Activated T-helper 1 cell treated with anti-CD3 and anti-CD28 coated beads, Interleukin-12 subunit alpha, Interleukin-12 subunit beta, Interleukin-2, Interleukin-4 antibody, amounts not matched to agents 30 ng/mL and 10 ng/mL and 1 ng/mL, durations not matched to agents 14 hours and 24 hours and 36 hours (primary cell): ENCODE results near the gene APP. TPM values are rescaled to one million over a fixed set of nuclear protein-coding genes. Genes with fewer than 3 reads are reported as not detected.
"Not testable (repeated sequence)": the region's sequence is repeated elsewhere in the genome, so short reads cannot be mapped to it uniquely, and the experiment has no call there.

Source experiments
- DNase-seq: peaks from one replicate; pipeline ENCODE4 v3.0.0; 2021; ENCODE audit warnings: low spot score
- H3K27ac Mint-ChIP-seq: one replicate; pipeline ENCODE4 v1.8.0; 2021; ENCODE audit warnings: mild to moderate bottlenecking, mixed read lengths
- H3K27me3 Mint-ChIP-seq: one replicate; pipeline ENCODE4 v1.8.0; 2022; ENCODE audit warnings: mild to moderate bottlenecking, moderate library complexity, mixed read lengths; ENCODE audit not compliant: insufficient read depth
- H3K36me3 Mint-ChIP-seq: one replicate; pipeline ENCODE4 v1.8.0; 2021; ENCODE audit warnings: low read depth, mixed read lengths
- H3K4me1 Mint-ChIP-seq: one replicate; pipeline ENCODE4 v1.8.0; 2021; ENCODE audit warnings: low read depth, mixed read lengths
- H3K4me3 Mint-ChIP-seq: one replicate; pipeline ENCODE4 v1.8.0; 2021; ENCODE audit warnings: mild to moderate bottlenecking, moderate library complexity, mixed read lengths
- H3K9me3 Mint-ChIP-seq: one replicate; pipeline ENCODE4 v1.8.0; 2021; ENCODE audit warnings: mixed read lengths
- intact Hi-C: fragments of 100-400 bp; cut with micrococcal nuclease; formaldehyde crosslinking; loops from one replicate; pipeline ENCODE4 v1.15.1; 2024
- total RNA-seq: library from RNA; stranded (reverse); gene quantifications from 2 replicates; pipeline ENCODE4 v1.2.3, GENCODE V29; 2022

APP gene
- total RNA-seq, 1 donor from 2014 or later, result 66.6 TPM

DNA sequence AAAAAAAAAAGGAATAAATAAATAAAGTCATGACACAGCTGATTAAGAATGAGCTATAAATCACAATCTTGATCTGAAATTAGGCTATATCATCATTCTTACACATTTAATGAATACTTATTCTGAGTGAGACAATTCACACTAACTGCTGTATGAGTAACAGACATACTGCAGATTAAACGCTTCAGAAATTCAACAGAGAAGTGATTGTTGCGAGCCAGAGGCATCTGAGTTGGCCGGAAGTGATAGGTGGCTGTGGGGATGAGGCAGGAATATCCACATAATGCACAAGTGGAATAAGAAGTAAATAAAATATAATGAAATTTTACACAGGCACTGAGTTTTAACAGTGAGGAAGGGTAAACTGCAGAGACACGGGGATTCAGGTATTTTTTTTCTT is 142.4 kb downstream of the APP start:
- H3K36me3 Mint-ChIP-seq, result peaks cover 1% of the 10 kb centered on the region
- no peak overlapping the region for H3K4me3 Mint-ChIP-seq
- H3K27ac Mint-ChIP-seq, result no peak overlapping the region
- H3K9me3 Mint-ChIP-seq, result no peaks in the 10 kb centered on the region
- DNase-seq, result no peak
- intact Hi-C loops, result no loop called here
- no peaks in the 10 kb centered on the region for H3K27me3 Mint-ChIP-seq
- H3K4me1 Mint-ChIP-seq, result no peaks in the 10 kb centered on the region

DNA sequence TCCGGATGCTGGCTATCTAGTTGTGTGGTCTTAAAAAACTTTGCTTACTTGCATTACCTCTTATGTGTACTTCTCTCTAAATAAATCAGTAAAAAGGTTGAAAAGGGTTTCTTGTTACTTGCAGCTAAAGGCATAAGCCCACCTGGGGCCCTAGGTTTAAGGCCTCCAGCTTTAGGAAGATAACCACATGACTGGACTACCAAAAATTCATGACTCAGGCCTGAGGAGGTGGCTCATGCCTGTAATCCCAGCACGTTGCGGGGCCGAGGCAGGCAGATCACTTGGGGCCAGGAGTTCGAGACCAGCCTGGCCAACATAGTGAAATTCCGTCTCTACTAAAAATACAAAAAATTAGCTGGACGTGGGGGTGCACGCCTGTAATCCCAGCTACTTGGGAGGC is 142.9 kb downstream of the APP start:
- no peak for DNase-seq
- Mint-ChIP-seq H3K9me3 (no peaks in the 10 kb centered on the region), H3K27me3 (no peaks in the 10 kb centered on the region), H3K4me1 (no peaks in the 10 kb centered on the region), H3K4me3 (no peak overlapping the region), H3K36me3 (peaks cover under 1% of the 10 kb centered on the region), H3K27ac (no peak overlapping the region)
- intact Hi-C loops, result no loop called here

DNA sequence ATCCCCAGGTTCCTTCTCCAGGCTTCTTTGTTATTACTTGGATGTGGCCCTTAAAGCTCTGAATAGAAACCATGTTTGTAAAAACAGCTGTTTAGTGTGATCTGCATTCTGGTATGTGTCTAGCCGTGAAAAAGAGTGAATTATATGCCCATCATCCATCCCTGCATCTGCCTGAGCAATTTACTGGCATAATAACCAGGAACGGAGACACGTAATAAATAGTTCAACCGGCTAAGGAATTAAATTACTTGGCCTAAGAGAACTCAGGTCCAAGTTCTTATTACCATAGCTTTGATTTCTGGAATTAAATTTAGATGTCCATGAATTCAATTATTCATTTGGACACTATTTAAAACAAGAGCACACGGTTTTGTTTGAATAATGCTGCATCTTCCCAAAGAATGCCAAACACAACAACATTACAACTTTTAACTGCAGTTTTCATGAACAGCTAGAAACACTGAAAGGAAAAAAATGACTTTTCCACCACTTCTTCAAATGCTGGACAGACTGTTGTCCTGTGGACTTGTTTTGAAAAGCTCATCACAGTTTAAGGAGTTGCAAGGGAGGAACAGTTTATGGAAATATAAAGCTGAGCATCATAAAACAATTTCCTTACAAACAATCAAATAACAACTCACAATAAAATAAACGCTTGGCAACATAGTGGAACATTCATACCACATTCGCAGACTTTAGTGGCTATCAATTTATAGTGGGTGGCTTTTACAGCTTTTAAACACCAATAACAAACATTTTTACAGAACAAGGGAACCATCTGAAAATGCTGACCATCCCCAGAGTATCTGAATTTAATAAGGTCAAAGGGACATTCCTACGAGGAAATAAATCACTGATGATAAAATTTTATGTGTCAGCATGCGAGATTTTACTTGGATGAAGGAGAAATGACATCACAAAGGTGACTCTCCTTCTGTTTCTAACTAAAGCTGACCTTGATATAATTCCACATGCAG is 144.7 kb downstream of the APP start:
- Mint-ChIP-seq H3K27ac (no peak overlapping the region), H3K4me3 (no peak overlapping the region), H3K36me3 (peaks cover 6% of the 10 kb centered on the region), H3K9me3 (no peaks in the 10 kb centered on the region), H3K4me1 (no peaks in the 10 kb centered on the region), H3K27me3 (no peaks in the 10 kb centered on the region)
- DNase-seq, result no peak
- intact Hi-C loops, result no loop called here

DNA sequence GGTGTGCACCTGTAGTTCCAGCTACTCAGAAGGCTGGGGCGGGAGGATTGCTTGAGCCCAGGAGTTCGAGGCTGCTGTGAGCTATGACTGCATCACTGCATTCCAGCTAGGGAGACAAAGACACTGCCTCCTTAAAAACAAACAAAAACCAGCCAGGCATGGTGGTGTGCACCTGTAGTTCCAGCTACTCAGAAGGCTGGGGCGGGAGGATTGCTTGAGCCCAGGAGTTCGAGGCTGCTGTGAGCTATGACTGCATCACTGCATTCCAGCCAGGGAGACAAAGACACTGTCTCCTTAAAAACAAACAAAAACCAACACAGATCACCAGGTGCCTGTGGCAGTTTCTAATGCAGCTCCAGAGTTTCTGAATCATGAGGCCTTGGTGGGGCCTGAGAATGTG is 147.2 kb downstream of the APP start:
- H3K27me3 Mint-ChIP-seq, intact Hi-C loops, DNase-seq, H3K4me3 Mint-ChIP-seq, H3K36me3 Mint-ChIP-seq, H3K9me3 Mint-ChIP-seq, H3K4me1 Mint-ChIP-seq, H3K27ac Mint-ChIP-seq: not testable (repeated sequence)

DNA sequence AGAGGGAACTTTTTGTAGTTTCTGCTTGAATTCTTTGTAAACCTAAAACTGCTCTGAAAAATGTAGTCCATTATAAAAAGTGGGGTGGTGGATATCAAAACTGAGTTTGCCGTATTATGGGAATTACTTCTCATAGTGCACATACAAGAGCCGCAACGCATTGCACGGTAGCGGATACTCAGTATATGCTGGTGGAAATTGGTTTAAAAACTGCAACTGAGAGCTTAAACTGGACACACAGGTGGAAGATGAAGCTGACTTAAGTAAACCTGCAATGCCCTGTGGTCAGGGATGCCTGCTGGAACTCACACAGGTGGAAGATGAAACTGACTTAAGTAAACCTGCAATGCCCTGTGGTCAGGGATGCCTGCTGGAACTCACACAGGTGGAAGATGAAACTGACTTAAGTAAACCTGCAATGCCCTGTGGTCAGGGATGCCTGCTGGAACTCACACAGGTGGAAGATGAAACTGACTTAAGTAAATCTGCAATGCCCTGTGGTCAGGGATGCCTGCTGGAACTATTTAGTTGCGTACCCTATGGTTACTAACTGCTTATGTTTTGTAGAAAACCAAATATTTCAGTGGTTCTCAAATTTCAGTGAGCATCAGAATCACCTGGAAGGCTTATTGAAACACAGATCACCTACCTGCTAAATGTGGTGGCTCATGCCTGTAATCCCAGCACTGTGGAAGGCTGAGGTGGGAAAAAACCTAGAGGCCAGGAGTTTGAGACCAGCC is 147.8 kb downstream of the APP start:
- DNase-seq, H3K4me3 Mint-ChIP-seq, H3K36me3 Mint-ChIP-seq, H3K27me3 Mint-ChIP-seq, intact Hi-C loops, H3K9me3 Mint-ChIP-seq, H3K4me1 Mint-ChIP-seq, H3K27ac Mint-ChIP-seq: not testable (repeated sequence)

DNA sequence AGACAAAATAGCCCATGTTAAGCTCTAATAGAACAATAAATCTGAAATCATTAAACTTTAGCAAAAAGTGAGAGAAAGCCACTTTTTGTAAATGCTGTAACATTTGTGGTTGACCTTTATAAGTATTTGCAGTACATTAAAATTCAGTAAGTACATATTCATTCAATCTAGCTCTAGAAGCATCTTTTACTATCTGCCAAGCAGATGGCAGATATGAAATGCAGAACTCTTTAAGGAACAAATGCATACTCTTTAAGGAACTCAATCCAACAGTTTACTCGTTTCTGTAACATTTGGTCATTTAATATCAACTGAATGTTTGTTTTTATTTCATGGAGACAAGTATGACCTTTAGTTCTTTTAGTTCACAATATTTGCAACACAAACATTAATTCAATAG is 150.1 kb downstream of the APP start:
- peaks cover 9% of the 10 kb centered on the region for H3K36me3 Mint-ChIP-seq
- no peaks in the 10 kb centered on the region for H3K9me3 Mint-ChIP-seq
- no peak overlapping the region for H3K4me3 Mint-ChIP-seq
- no peak overlapping the region for H3K27ac Mint-ChIP-seq
- no peak for DNase-seq
- H3K27me3 Mint-ChIP-seq, result no peaks in the 10 kb centered on the region
- intact Hi-C loops, result no loop called here
- no peaks in the 10 kb centered on the region for H3K4me1 Mint-ChIP-seq

DNA sequence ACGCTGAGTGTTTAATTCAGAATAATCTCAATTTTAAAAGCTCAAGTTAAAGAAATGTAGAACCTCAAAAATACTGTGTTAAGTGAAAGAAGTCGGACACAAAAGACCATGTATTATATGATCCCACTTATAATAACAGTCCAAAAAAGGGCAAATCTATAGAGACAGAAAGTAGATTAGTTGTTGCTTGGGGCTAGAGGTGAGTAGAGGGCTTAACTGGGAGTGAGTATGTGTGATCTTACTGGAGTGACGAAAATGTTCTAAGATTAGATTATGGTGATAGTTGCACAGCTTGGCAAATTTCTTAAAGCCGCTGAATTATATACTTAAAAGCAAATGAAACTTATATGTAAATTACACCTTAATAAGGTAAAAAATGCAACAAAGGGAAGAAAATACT is 150.5 kb downstream of the APP start:
- no peaks in the 10 kb centered on the region for H3K4me1 Mint-ChIP-seq
- H3K9me3 Mint-ChIP-seq, result no peaks in the 10 kb centered on the region
- peaks cover 9% of the 10 kb centered on the region for H3K36me3 Mint-ChIP-seq
- no peak for DNase-seq
- H3K4me3 Mint-ChIP-seq, result no peak overlapping the region
- H3K27me3 Mint-ChIP-seq, result no peaks in the 10 kb centered on the region
- H3K27ac Mint-ChIP-seq, result no peak overlapping the region
- intact Hi-C loops, result no loop called here

DNA sequence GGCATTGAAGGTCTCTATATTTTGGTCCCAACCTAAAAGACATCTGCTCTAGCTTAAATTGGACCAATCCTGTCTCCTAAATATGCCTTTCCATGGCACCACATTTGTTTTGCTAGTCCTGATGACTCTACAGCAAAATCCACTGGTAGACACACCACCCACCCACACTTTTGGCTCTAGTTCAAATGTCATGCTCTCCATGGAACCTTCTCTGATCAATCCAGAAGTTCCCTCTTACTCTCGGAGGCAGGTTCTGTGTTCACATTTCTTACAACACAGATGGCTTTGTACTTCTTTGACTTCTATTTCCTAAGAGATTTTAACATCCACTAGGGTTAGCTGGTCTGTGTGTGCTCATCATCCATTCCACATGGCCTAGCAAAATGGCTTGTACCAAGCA is 151.3 kb downstream of the APP start:
- no peak overlapping the region for H3K4me3 Mint-ChIP-seq
- H3K27me3 Mint-ChIP-seq, result no peaks in the 10 kb centered on the region
- no peaks in the 10 kb centered on the region for H3K9me3 Mint-ChIP-seq
- no peaks in the 10 kb centered on the region for H3K4me1 Mint-ChIP-seq
- H3K27ac Mint-ChIP-seq, result no peak overlapping the region
- intact Hi-C loops, result no loop called here
- peaks cover 9% of the 10 kb centered on the region for H3K36me3 Mint-ChIP-seq
- no peak for DNase-seq

DNA sequence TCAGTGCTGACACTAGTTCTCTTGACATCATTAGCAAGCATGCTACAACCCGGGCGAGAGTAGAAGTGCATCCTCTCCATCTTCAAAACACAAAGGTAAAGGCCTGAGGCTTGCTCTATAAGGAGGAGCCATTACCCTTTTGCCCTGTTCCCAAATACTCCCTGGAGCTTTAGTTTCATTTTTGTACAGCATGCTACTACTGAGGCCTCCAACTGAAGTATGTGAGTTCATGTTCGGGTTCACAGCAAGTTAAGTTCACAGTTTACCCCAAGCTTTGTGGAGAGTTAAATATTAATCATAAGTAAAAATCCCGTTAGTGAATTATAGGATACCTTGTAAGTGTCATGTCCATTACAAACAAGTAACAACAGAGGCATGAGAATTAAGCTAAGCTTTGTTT is 156.6 kb downstream of the APP start:
- no peaks in the 10 kb centered on the region for H3K36me3 Mint-ChIP-seq
- intact Hi-C loops, result no loop called here
- H3K4me3 Mint-ChIP-seq, result no peak overlapping the region
- no peak for DNase-seq
- no peaks in the 10 kb centered on the region for H3K4me1 Mint-ChIP-seq
- no peaks in the 10 kb centered on the region for H3K9me3 Mint-ChIP-seq
- no peak overlapping the region for H3K27ac Mint-ChIP-seq
- H3K27me3 Mint-ChIP-seq, result no peaks in the 10 kb centered on the region

DNA sequence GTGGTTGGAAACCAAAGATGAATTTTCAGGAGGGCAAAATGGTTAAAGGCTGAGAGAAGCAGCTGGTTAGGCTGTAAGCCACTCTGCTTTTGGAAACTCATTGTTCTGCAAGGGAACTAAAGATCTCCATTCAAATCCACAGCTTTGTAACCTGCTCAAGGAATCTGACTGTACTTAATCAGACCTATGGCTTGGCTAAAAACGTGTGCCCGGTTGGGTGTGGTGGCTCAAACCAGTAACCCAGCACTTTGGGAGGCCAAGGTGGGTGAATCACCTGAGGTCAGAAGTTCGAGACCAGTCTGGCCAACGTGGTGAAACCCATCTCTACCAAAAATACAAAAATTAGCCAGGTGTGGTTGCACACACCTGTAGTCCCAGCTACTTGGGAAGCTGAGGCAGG is 158.1 kb downstream of the APP start:
- H3K4me1 Mint-ChIP-seq, DNase-seq, H3K36me3 Mint-ChIP-seq, intact Hi-C loops, H3K9me3 Mint-ChIP-seq, H3K27me3 Mint-ChIP-seq, H3K27ac Mint-ChIP-seq, H3K4me3 Mint-ChIP-seq: not testable (repeated sequence)

DNA sequence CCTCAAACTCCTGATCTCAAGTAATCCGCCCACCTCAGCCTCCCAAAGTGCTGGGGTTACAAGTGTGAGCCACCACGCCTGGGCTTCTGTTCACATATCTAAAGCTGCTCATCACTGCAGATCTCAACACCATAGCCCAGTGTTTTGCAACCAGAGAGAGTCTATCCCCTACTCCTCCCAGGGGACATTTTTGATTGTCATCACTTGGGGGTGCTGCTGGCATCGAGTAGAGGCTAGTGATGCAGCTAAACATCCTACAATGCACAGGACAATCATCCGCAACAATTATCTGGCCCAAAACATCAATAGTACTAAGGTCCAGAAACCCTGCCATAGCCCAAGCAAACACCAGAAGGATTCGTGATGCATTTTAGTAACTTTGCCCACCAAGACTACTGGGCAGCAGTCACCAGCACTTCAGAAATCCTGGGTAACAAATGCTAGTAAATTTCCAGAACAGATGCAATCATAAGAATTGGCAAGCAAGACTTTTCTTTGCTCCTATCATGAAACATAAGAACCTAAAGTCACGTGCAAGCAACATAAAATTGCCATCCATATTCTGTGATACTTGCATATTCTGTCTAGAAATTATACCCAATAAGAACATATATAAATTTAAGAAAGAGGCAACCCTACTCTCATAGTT is 159.2 kb downstream of the APP start:
- intact Hi-C loops, result no loop called here
- Mint-ChIP-seq H3K4me1 (peaks cover 8% of the 10 kb centered on the region), H3K27me3 (no peaks in the 10 kb centered on the region), H3K27ac (no peak overlapping the region), H3K4me3 (no peak overlapping the region), H3K9me3 (no peaks in the 10 kb centered on the region), H3K36me3 (no peaks in the 10 kb centered on the region)
- DNase-seq, result no peak

DNA sequence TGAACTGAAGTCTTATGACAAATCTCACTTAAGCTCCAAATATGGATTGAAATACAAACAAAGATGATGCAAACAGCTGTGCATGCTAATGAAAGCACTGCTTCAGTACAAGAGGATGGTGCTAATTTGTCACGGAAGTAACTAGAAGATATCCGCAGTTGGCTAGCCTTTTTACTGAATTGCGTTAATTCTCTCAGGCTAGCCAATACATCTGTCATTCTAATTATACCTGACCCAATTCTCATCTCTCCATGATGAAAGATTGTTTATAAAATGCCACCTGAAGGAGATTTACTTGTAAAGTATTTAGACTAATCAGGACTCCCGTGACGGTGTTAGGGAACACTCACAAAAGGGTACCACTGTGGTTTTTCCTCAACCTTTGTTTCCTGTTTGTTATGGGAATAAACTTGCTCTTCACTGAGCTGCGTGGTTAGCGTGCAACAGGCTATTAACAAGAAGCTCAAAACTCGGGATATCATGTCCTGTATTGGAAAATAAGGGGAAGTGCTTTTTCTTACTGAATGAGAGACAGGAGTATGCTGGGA is 162.5 kb downstream of the APP start:
- no peak for DNase-seq
- H3K36me3 Mint-ChIP-seq, result no peaks in the 10 kb centered on the region
- no peak overlapping the region for H3K27ac Mint-ChIP-seq
- peaks cover 8% of the 10 kb centered on the region for H3K4me1 Mint-ChIP-seq
- H3K9me3 Mint-ChIP-seq, result no peaks in the 10 kb centered on the region
- H3K27me3 Mint-ChIP-seq, result no peaks in the 10 kb centered on the region
- no peak overlapping the region for H3K4me3 Mint-ChIP-seq
- intact Hi-C loops, result no loop called here

DNA sequence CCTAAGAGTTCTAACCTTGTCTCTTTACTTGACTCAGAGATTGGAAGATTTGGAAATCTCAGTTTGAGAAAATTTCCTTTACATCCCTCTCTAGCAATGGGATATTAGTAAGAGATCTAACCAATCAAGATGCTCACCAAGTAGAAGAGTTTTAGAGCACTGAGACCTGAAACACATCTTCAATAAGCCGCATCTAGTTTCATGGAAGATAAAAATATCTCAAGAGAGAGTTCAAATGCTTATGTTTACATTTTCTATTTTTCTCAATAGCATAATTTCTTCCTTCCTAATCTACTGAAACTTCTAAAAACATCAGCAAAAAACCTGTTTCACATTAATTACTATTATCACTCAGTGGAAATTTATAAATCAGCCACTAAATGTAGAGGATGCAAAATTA is 165.1 kb downstream of the APP start:
- intact Hi-C loops, result no loop called here
- H3K27ac Mint-ChIP-seq, result no peak overlapping the region

More for the DNA sequence above, 165.1 kb downstream of the APP start:
- no peaks in the 10 kb centered on the region for H3K36me3 Mint-ChIP-seq
- DNase-seq, result no peak
- no peaks in the 10 kb centered on the region for H3K27me3 Mint-ChIP-seq
- no peak overlapping the region for H3K4me3 Mint-ChIP-seq
- peaks cover 8% of the 10 kb centered on the region for H3K4me1 Mint-ChIP-seq
- H3K9me3 Mint-ChIP-seq, result no peaks in the 10 kb centered on the region
